CD4-positive, alpha-beta T cell (primary cell): ENCODE measurements around the gene HMCN1. TPM values are rescaled to one million over a fixed set of nuclear protein-coding genes. Genes with fewer than 3 reads are reported as not detected.

ENCODE experiments used
- ATAC-seq: fragments of 200-7000 bp; cut with Tn5 transposase; one replicate; pipeline ENCODE4 v1.10.0; 2022; ENCODE audit warnings: mild to moderate bottlenecking; ENCODE audit not compliant: poor library complexity
- CTCF ChIA-PET: fragments of 350-600 bp; sonication (Branson Sonifier 250); formaldehyde crosslinking; loops from one replicate; lab custom pipeline; 2021; ENCODE audit warnings: antibody characterized with exemption, inconsistent platforms; lab: Charles Lee
- POLR2A ChIA-PET: fragments of 350-600 bp; sonication (Branson Sonifier 250); formaldehyde crosslinking; loops from one replicate; lab custom pipeline; 2021; ENCODE audit warnings: antibody characterized with exemption, inconsistent platforms; lab: Charles Lee
- DNase-seq, 14 experiments: peaks; one replicate each; pipeline ENCODE4 v3.0.0-alpha.2; 2013 to 2020; ENCODE audit warnings: mixed read lengths in 2 of 14
- H3K27ac ChIP-seq, 2 donors: one replicate each; pipeline versions ENCODE4 v1.5.1 to v1.7.0; 2013; ENCODE audit warnings: low read length in 2 of 2, low read depth in 1 of 2, mild to moderate bottlenecking in 1 of 2
- H3K27me3 ChIP-seq, 2 experiments: 1 replicate in 1 of 2; 2 replicates in 1 of 2; pipeline versions ENCODE4 v1.6.1 to v1.7.0; 2013; ENCODE audit warnings: low read length in 2 of 2, control low read depth in 1 of 2, mild to moderate bottlenecking in 1 of 2, moderate library complexity in 1 of 2; ENCODE audit not compliant: insufficient read depth in 2 of 2, control insufficient read depth in 1 of 2
- H3K36me3 ChIP-seq: one replicate; pipeline ENCODE4 v1.6.1; 2013; ENCODE audit warnings: low read length, control low read depth; ENCODE audit not compliant: insufficient read depth
- H3K4me1 ChIP-seq: one replicate; pipeline ENCODE4 v1.6.1; 2013; ENCODE audit warnings: low read length, control low read depth; ENCODE audit not compliant: insufficient read depth
- H3K4me3 ChIP-seq: one replicate; pipeline ENCODE4 v1.5.1; 2013; ENCODE audit warnings: mild to moderate bottlenecking, low read length, moderate library complexity
- H3K9me3 ChIP-seq, 2 experiments: 1 replicate in 1 of 2; 2 replicates in 1 of 2; pipeline versions ENCODE4 v1.6.1 to v1.7.0; 2013; ENCODE audit warnings: low read length in 2 of 2, mild to moderate bottlenecking in 2 of 2, control low read depth in 1 of 2, moderate library complexity in 1 of 2; ENCODE audit not compliant: control insufficient read depth in 1 of 2, insufficient read depth in 1 of 2
- H3K27ac Mint-ChIP-seq: one replicate; pipeline ENCODE4 v1.8.0; 2020; ENCODE audit warnings: mixed read lengths
- H3K27me3 Mint-ChIP-seq: one replicate; pipeline ENCODE4 v1.8.0; 2021; ENCODE audit warnings: mixed read lengths
- H3K36me3 Mint-ChIP-seq: one replicate; pipeline ENCODE4 v1.8.0; 2021; ENCODE audit warnings: low read depth, mixed read lengths
- H3K4me1 Mint-ChIP-seq: one replicate; pipeline ENCODE4 v1.8.0; 2021; ENCODE audit warnings: low read depth, mixed read lengths
- H3K4me3 Mint-ChIP-seq: one replicate; pipeline ENCODE4 v1.8.0; 2020; ENCODE audit warnings: mild to moderate bottlenecking, mixed read lengths
- H3K9me3 Mint-ChIP-seq: one replicate; pipeline ENCODE4 v1.8.0; 2020; ENCODE audit warnings: mixed read lengths
- intact Hi-C, 2 experiments: fragments of 100-400 bp; cut with DNase I in 1 of 2; cut with micrococcal nuclease in 1 of 2; formaldehyde crosslinking; loops; one replicate each; pipeline versions ENCODE4 v1.15.1 to v1.9.0; 2023 to 2025; cut with DNase I, micrococcal nuclease
- total RNA-seq, 174 experiments: library from RNA in 2 of 174; stranded (reverse) in 2 of 174; gene quantifications; one replicate each; pipeline ENCODE4 v1.2.3 and lab custom pipeline; 2021 to 2026
- TF ChIP-seq, protein P1 (sequence below): fragments of 200-600 bp; IDR thresholded peaks from one replicate; pipeline ENCODE4 v1.8.0; 2022; ENCODE audit warnings: antibody characterized with exemption, mild to moderate bottlenecking

The HMCN1 gene
- total RNA-seq, 2 experiments from 2014 or later: 0.14 TPM

DNA sequence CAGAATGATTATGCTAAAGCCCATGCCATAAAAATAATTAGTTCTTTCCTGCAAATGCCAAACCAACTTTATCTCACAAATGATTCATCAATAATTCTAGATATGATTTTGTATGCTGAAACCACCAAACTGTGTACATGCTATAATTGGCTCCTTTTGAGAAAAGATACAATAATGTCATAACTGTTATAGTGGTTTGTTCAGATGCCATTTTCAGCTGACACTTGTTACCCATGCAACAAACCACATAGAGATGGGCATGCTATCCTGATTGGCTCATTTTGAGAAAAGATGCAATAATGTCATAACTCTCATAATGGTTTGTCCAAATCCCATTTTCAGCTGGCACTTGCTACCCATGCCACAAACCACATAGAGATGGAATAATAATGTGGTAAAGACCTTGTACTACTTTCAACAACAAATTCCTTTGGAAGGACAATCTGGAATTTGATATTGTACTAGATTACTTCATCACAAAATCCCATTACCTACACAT is 357.1 kb downstream of the HMCN1 start:
- no peaks in the 10 kb centered on the region for H3K27me3 ChIP-seq
- H3K36me3 ChIP-seq: no peaks in the 10 kb centered on the region
- H3K4me1 ChIP-seq: no peaks in the 10 kb centered on the region
- DNase-seq (no peak), ATAC-seq (no peak)
- POLR2A ChIA-PET: no interaction called here
- H3K27ac ChIP-seq: no peak overlapping the region
- H3K27me3 Mint-ChIP-seq: peaks cover 26% of the 10 kb centered on the region
- CTCF ChIA-PET: interaction anchor here (0.6 kb wide), 1 partner anchor 23 kb away, joined by 4 read pairs; no protein-coding TSS in a partner anchor
- TF ChIP-seq, protein P1, sequence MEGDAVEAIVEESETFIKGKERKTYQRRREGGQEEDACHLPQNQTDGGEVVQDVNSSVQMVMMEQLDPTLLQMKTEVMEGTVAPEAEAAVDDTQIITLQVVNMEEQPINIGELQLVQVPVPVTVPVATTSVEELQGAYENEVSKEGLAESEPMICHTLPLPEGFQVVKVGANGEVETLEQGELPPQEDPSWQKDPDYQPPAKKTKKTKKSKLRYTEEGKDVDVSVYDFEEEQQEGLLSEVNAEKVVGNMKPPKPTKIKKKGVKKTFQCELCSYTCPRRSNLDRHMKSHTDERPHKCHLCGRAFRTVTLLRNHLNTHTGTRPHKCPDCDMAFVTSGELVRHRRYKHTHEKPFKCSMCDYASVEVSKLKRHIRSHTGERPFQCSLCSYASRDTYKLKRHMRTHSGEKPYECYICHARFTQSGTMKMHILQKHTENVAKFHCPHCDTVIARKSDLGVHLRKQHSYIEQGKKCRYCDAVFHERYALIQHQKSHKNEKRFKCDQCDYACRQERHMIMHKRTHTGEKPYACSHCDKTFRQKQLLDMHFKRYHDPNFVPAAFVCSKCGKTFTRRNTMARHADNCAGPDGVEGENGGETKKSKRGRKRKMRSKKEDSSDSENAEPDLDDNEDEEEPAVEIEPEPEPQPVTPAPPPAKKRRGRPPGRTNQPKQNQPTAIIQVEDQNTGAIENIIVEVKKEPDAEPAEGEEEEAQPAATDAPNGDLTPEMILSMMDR: no peak
- no peak overlapping the region for H3K4me3 Mint-ChIP-seq
- no peaks in the 10 kb centered on the region for H3K9me3 Mint-ChIP-seq
- no peak overlapping the region for H3K27ac Mint-ChIP-seq
- intact Hi-C loops: no loop called here
- H3K9me3 ChIP-seq: no peaks in the 10 kb centered on the region
- H3K4me1 Mint-ChIP-seq: no peaks in the 10 kb centered on the region
- H3K4me3 ChIP-seq: no peak overlapping the region
- no peaks in the 10 kb centered on the region for H3K36me3 Mint-ChIP-seq

DNA sequence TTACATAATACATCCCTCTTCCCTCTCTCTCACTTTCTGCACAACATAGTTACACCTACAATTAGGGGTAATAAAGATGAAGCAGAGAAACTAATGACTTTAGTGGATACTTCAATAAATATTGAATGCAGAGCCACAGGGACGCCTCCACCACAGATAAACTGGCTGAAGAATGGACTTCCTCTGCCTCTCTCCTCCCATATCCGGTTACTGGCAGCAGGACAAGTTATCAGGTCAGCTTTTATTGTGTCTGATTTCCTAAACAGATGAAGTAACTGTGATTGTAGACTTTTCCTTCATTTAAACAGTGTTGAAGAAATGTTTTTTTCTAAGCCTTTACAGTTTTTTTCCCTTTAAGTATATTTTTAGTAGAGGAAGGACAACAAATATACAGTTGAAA is 359.2 kb downstream of the HMCN1 start:
- Mint-ChIP-seq H3K27me3 (peaks cover 35% of the 10 kb centered on the region), H3K4me3 (no peak overlapping the region), H3K4me1 (no peaks in the 10 kb centered on the region), H3K36me3 (no peaks in the 10 kb centered on the region), H3K27ac (no peak overlapping the region), H3K9me3 (no peaks in the 10 kb centered on the region)
- H3K27me3 ChIP-seq: no peaks in the 10 kb centered on the region
- no peak for ATAC-seq
- POLR2A ChIA-PET: no interaction called here
- H3K27ac ChIP-seq: no peak overlapping the region
- H3K4me3 ChIP-seq: no peak overlapping the region
- H3K36me3 ChIP-seq: no peaks in the 10 kb centered on the region
- H3K4me1 ChIP-seq: no peaks in the 10 kb centered on the region
- DNase-seq: no peak
- intact Hi-C loops: no loop called here
- H3K9me3 ChIP-seq: no peaks in the 10 kb centered on the region
- TF ChIP-seq, protein P1: no peak
- CTCF ChIA-PET: no interaction called here

DNA sequence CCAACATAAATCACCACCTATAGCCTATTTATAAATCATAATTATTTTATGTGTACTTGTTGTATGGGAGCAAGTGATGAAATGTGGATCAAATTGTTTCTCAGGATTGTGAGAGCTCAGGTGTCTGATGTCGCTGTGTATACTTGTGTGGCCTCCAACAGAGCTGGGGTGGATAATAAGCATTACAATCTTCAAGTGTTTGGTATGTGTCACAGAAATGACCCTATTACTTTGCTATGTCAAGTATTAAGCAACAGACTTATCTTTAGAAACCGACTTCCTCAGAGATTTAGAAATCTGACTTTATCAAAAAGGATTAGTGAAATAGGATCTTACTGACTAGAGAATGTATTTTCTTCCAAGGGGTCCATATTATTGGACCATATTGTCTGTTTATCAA is 360.0 kb downstream of the HMCN1 start:
- ATAC-seq (no peak), DNase-seq (no peak)
- Histone ChIP-seq H3K27me3 (no peaks in the 10 kb centered on the region), H3K4me1 (no peaks in the 10 kb centered on the region), H3K27ac (no peak overlapping the region), H3K9me3 (no peaks in the 10 kb centered on the region), H3K36me3 (no peaks in the 10 kb centered on the region), H3K4me3 (no peak overlapping the region)
- no peak overlapping the region for H3K27ac Mint-ChIP-seq
- CTCF ChIA-PET: no interaction called here
- intact Hi-C loops: no loop called here
- TF ChIP-seq, protein P1: no peak
- H3K27me3 Mint-ChIP-seq: peaks cover 35% of the 10 kb centered on the region
- POLR2A ChIA-PET: no interaction called here
- no peaks in the 10 kb centered on the region for H3K9me3 Mint-ChIP-seq
- no peak overlapping the region for H3K4me3 Mint-ChIP-seq
- H3K4me1 Mint-ChIP-seq: no peaks in the 10 kb centered on the region
- H3K36me3 Mint-ChIP-seq: no peaks in the 10 kb centered on the region
